HG03066 (cell line): ENCODE measurements around the gene DEDD.
A peak's percentile ranks its signal among the peaks of the same experiment; 100 is the strongest.

Experiments
- ATAC-seq: cut with Tn5 transposase; IDR thresholded peaks from one replicate; pipeline ENCODE4 v1.9.1; 2021; ENCODE audit warnings: low read depth; ENCODE audit not compliant: unreplicated experiment

The DEDD gene

GRCh38 chr1:161164901-161165610 is 32.6 kb upstream of the DEDD start:
- ATAC-seq = no peak

DNA sequence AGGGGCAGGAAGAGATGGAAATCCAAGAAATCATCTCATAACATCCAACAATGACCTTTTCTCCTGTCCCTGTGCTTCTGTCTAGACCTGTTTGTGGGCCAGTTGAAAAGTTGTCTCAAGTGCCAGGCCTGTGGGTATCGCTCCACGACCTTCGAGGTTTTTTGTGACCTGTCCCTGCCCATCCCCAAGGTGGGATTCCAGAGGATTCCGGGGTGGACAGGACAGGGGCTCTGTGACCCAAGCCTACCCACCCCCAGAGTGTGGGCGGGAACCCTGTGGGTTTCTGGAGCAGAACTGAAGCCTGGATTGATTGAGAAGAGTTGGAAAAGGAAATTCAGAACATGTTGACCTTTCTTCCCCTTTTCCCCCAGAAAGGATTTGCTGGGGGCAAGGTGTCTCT is 31.3 kb upstream of the DEDD start:
- no peak for ATAC-seq

DNA sequence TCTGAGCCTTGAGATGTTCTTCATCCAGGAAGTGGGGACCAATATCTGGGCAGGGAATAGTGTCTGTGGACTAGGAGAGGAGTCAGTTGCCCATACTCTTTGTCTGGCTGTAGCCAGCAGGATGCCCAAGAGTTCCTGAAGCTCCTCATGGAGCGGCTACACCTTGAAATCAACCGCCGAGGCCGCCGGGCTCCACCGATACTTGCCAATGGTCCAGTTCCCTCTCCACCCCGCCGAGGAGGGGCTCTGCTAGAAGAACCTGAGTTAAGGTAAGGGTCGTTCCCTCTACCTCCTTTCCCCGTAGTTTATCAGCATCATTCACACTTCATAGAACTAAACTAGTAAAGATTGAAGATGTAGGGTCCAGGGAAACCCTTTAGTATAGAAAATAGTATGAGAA is 30.3 kb upstream of the DEDD start:
- ATAC-seq = no peak

DNA sequence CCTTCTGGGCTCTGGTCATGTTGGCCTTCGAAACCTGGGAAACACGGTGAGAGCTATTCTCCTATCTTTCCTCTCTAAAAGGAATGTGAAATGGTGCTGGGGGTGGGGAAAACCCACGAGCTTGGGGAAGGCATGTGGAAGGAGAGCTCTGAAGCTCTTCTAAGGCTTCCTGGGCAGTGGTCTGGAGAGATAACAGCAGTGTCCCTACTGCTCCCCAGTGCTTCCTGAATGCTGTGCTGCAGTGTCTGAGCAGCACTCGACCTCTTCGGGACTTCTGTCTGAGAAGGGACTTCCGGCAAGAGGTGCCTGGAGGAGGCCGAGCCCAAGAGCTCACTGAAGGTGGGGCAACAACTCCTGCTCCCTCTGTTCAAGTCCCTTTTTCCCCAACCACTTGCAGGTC is 29.6 kb upstream of the DEDD start:
- ATAC-seq = no peak

GRCh38 chr1:161161652-161162051 is 29.2 kb upstream of the DEDD start:
- no peak for ATAC-seq

DNA sequence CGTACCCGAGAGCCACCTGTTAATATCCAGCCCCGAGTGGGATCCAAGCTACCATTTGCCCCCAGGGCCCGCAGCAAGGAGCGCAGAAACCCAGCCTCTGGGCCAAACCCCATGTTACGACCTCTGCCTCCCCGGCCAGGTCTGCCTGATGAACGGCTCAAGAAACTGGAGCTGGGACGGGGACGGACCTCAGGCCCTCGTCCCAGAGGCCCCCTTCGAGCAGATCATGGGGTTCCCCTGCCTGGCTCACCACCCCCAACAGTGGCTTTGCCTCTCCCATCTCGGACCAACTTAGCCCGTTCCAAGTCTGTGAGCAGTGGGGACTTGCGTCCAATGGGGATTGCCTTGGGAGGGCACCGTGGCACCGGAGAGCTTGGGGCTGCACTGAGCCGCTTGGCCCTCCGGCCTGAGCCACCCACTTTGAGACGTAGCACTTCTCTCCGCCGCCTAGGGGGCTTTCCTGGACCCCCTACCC is 28.2 kb upstream of the DEDD start:
- no peak for ATAC-seq

DNA sequence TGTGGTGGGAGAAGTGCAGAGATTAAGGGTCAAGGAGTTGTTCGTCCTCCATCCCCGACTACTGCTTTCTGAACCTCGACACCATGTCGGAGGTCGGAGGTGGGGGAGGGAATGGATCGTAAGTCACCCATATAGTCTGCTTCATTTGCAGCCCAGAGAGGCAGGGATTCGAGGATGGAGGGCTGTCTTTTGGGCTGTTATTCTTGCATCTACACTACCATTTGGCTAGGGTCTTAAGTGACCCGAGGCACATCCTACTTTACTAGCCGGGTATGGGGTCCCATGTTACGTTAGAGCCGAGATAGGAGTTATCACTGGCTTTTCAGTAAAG is 27.4 kb upstream of the DEDD start:
- ATAC-seq = no peak

DNA sequence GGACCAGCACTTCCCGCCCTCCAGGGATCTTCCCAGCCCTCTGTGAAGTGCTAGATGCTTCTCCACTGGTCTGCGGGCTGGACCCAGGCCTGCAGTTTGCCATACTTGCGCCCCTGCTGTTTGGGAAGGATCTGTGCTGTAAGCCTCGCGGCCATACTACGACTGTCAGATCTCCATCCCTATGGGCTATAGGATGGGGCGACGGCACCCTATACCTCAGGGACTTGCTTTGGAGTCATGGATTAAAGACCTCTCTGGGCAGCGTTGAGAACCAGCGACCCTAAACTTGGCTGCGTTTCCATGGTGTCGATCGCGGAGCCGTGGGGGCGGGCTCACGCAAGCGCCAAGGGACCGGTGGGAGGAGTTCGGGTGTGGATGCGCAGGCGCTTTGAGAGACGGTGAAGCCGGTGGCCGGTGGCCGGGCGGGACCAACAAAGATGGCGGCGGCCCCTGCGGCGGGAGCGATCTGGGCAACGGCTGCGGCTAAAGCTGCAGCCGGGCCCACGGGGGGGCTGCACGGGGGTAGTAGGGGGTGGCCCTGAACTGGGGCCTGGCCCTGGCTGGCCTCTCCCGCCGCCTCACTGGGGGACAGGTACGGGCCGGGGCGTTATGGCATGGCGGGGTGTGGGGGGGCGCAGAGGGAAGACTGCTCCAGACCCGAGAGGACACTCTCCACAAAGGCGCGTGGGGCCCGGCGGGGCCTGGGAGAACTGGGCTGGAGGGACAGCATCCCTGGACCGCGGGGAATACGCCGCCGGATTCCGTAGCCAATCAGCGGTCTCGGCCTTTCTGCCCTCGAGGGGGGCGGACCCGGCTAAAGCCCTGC is 26.8 kb upstream of the DEDD start, which contains the start of gene USP21:
Gene USP21 (plus strand): TSS at position 414 of the 826 bp plus-strand sequence. CDS start 1,141 bp downstream, outside the sequence.
- ATAC-seq = peak; percentile 85

DNA sequence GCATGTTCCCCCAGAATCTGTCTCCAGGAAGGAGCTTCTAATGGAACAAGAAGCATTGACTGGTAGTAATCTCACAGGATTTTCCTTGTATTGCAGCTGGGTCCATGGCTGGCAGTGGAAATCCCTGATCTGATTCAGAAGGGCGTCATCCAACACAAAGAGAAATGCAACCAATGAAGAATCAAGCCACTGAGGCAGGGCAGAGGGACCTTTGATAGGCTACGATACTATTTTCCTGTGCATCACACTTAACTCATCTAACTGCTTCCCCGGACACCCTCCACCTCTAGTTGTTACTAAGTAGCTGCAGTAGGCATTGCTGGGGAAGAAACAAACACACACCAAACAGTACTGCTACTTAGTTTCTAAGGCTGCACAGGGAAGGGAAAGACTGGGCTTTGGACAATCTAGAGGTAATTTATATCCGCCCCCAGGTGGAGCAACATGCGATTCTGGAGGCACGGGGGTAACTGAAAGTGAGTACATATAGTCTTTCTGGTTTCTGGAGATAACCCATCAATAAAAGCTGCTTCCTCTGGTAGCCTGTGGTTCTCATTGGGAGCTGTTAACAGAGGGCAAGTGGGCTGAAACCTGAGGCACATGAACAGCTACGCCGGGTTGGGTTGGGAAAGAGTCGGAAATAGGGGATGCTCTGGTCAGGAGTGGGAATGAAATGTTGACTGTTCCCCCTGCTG is 26.0 kb upstream of the DEDD start:
- ATAC-seq = no peak

- no peak for ATAC-seq
These were observed 25.4 kb upstream of the DEDD start for GRCh38 chr1:161157867-161158266.

DNA sequence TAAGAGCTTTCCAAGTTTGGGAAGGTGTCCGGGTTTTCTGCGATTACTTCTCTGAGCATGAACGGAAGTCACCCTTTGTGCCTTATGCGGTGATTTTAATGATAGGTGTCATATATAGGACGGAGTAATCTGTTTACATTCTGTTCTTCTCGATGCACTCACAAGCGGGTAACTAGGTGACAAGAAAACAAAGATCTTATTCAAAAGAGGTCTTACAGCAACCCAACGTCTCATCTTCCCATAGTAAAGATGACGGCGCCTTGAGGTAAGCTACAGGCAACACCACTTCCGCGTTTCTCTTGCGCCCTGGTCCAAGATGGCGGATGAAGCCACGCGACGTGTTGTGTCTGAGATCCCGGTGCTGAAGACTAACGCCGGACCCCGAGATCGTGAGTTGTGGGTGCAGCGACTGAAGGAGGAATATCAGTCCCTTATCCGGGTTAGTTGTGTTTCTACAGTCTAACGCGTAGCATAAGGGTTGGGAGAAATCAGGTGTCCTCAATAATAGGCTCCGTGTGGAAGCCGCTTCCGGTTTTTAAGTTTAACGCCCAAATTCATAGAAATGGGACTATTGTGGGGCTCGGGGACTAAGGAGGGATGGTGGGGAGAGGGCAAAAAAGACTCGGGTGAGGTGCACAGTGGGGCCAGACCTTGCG is 21.3 kb upstream of the DEDD start, which contains the start of gene UFC1:
Gene UFC1 (plus strand): TSS at position 297 of the 656 bp plus-strand sequence. CDS start 20 bp downstream, at position 317.
- peak; percentile 91 for ATAC-seq

- ATAC-seq = no peak
These were observed 20.7 kb upstream of the DEDD start for GRCh38 chr1:161153176-161153575.

DNA sequence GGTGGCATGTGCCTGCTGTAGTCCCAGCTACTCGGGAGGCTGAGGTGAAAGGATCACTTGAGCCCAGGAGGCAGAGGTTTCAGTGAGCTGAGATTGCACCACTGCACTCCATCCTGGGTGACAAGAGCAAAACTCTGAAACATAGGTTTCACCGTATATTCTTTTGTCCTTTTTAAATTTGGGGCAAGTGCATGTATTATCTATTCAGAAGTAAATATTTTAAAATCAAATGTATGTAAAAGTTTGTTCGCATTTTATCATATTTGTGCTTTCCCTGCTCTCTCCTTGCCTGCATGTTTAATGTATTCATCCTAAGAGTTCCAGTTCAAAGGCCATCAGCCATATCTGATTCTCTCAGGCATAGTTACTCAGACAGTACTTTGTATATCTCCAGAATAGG is 13.4 kb upstream of the DEDD start:
- ATAC-seq = no peak

GRCh38 chr1:161140755-161141400 is 8.4 kb upstream of the DEDD start:
- ATAC-seq = no peak

DNA sequence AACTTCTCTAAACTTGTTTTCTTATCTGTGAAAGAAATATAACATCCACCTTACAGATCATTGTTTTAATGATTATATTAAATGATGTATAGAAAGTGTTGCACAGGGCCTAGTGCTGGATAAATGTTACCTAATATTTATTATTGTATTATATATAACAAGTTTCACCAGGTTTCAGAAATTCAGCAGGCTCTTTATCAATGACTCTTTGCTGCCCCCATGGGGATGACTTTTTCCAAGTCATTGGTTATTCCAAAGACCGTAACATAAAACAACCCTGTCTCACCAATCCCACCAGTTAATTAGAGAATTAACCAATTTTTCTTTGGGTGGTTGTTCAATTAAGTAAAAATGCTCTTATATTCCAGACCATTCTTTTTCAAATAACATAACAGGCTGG is 7.3 kb upstream of the DEDD start:
- ATAC-seq = no peak

GRCh38 chr1:161138431-161138830 is 6.0 kb upstream of the DEDD start:
- ATAC-seq = no peak

- no peak for ATAC-seq
These were observed 5.4 kb upstream of the DEDD start for GRCh38 chr1:161137881-161138280.

DNA sequence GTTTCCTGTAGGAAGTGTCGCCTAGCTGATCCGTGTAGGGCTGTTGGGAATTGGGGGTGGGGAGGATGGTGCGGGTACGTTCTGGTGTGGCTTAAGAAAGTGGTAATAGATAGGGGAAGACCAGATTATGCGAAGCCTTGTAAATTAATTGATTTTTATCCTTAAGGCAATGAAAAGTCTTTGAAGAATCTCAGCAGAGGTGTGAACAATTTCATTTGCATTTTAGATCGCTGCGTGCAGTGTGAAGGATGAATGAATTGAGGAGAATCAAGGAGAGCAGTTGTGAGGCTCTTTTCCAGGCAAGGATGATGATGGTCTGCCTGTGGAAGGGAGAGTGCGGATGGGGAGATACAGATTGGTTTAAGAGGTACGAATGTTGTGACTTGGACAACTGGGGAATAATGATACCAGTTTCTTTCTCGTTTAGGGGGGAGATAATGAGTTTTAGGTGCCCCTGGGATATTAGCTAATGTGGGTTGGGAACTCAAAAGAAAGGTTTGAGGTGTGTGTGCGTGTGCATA is 813 bp upstream of the DEDD start:
- no peak for ATAC-seq

DNA sequence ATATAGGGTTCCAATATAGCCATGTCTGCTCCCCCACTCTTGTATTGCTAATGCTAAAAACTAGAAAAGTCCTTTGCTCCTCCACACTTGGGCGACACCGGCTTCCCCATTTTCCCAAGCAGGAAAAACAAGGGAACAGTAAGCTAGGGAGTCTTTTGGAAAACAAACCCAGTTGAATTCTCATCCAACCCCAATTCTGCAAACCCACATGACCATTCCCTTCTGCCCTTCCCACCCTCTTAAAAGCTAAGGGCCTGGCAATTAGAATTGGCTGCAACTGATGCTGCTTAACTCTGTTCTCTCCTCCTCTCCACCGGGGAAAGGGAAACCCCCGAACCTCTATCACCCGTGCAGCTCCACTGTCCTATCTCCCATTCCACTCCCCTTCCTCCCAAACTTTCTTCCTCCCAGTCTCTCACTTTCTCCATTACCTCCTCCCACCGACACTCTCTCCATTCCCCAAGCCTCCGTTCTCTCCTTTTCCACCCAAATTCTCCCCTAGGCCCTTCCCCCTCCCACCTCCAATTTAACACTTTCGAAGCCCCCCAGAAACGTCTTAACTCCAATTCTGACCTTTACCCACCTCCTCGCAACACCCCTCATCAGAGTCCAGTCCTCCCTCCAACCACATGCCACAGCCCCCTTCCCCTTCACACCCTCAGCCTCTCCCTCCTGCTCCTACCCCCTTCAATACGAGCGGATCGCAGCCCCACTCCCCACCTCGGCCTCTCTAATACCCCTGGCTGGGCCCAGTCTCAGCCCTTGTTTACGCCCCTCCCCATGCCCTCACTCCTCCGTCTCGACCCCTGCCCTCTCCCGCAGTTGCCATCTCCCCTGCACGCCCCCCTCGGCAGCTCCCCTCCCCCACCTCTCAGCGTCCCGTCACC is 701 bp downstream of the DEDD start:
- ATAC-seq = no peak
